ENCODE data around the gene CELF2. TPM values are rescaled to one million over a fixed set of nuclear protein-coding genes. Genes with fewer than 3 reads are reported as not detected.
"Not testable (repeated sequence)": the region's sequence is repeated elsewhere in the genome, so short reads cannot be mapped to it uniquely, and the experiment has no call there.

CELF2 gene
- total RNA-seq, 1 experiment from 2014 or later = 0.76 TPM

- DNase-seq (ENCODE audit: low read depth) = no peak
Measured at GRCh38 chr10:11170993-11171851, 153.6 kb downstream of the CELF2 start.

GRCh38 chr10:11173042-11173441, 155.4 kb downstream of the CELF2 start:
- no peak for DNase-seq (ENCODE audit: low read depth)

DNA sequence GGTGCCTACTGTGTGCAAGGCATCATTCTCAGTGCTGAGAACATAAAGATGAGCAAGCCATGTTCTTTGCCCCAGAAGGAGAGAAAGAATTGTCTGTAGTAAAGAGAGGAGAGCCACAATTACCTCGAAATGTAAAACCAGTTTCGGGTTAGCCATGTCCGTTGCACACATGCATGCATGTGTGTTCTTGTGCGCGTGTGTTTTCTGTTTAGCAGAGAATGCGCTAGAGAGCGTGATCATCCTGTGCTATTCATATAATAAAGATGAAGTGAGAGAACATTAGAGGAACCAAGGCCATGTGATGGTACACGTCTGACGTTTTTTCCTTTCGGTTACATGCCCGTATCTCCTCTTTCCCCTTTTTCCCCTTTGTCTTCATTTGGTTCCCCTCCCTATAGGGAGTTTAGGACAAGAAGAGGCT, 158.2 kb downstream of the CELF2 start:
- DNase-seq (ENCODE audit: low read depth) = no peak

DNA sequence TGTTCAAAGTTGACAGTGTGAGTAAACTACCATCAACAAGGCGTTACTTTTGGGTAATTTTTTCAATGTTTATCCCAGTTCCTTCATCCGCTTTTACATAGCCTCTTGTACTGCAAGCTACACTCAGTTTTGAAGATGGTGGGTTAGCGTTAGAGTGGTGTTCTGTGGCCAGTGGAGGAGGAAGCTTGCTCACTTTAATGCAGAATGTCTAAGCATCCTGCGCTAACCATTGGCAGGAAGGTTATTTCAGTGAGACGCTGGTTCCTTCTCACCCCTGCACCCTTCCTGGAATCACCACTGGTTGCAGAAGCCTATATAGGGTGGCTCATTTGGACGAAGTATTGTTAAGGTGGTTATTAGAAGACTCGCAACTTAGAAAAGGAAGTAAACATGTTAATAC, 159.1 kb downstream of the CELF2 start:
- DNase-seq (ENCODE audit: low read depth) = no peak

DNA sequence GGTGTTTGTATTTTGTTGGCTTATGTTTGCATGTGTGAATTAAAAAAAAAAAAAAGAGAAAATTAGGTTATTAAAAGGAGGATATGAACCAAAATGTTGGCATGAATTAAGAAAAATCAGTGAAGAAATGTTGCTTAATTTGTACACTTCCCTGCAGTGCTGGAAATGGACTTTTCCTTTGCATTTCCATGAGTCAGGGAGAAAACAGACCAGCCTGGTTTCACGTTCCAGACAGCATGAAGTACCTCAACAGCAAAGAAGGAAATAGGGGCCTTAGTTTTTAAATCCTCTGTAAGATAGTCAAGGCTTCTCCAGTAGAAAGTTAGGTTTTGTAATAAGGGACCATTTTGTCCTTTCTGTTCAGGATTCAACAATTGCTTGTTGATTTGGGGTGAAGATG, 159.7 kb downstream of the CELF2 start:
- DNase-seq (ENCODE audit: low read depth) = no peak

DNA sequence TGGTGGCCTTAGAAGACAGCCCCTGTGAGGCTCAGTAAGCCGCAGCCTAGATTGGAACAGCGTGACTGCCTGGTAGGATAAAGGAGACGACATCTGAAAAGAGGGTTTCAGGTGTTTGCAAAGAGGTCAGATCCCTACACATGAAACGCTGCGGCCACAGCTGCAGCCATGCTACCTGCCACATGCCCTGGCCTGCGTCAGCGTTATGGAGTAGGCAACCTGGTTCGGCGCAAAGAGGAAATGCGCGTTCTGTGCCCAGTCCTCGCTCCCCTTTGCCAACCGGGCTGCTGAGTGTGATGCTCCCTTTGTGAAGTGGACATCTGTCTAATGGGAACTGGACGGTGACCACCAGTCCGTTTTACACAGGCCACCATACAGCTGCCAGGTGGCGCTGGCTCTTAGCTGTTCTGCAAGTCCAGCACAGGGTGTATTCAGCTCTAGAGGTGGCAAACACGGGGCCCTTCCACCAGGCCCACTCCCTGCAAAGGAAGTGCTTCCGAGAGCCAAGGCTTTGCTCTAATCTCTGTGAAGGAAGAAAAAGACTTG, 160.3 kb downstream of the CELF2 start:
- no peak for DNase-seq (ENCODE audit: low read depth)

- DNase-seq (ENCODE audit: low read depth) = peak; percentile 6
Measured at GRCh38 chr10:11178606-11179515, 161.2 kb downstream of the CELF2 start.

GRCh38 chr10:11179516-11180105, 161.9 kb downstream of the CELF2 start:
- DNase-seq (ENCODE audit: low read depth) = no peak

- no peak for DNase-seq (ENCODE audit: low read depth)
Measured at GRCh38 chr10:11180228-11180627, 162.6 kb downstream of the CELF2 start.

DNA sequence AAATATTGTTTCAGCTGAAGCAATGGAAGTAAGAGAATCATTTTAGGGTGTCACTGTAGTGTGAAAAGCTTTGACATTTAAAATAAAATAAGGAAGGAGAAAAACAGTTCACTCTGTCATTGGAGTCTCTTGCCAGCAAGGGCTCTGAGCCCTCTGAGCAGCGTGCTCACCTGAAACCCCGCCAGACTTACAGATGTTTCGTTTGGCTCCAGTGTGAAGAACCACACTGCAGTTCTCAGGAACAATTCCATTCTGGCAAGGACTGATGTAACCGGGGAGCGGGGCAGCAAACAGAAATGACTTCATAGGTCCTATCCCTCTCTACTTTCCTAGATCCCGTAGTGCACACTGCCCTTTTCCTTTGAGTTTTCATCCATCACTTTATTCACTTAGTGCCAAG, 164.3 kb downstream of the CELF2 start:
- DNase-seq (ENCODE audit: low read depth) = no peak

- DNase-seq (ENCODE audit: low read depth) = no peak
Measured at GRCh38 chr10:11183015-11183414, 165.3 kb downstream of the CELF2 start.

DNA sequence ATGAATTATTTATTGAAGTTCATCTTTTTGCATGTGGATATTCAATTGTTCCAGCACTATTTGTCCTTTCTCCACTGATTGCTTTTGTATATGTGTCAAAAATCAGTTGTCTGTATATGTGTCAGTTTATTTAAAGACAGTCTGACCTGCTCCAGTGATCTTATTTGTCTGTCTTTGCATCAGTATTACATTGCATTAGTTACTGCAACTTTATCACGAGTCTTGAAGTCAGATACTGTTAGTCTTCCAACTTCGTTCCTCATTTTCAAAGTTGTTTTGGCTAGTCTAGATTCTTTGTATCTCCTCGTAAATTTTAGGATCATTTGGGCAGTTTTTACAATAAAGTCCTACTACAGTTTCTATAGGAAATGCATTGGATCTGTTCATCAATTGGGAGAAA, 166.4 kb downstream of the CELF2 start:
- DNase-seq (ENCODE audit: low read depth) = no peak

DNA sequence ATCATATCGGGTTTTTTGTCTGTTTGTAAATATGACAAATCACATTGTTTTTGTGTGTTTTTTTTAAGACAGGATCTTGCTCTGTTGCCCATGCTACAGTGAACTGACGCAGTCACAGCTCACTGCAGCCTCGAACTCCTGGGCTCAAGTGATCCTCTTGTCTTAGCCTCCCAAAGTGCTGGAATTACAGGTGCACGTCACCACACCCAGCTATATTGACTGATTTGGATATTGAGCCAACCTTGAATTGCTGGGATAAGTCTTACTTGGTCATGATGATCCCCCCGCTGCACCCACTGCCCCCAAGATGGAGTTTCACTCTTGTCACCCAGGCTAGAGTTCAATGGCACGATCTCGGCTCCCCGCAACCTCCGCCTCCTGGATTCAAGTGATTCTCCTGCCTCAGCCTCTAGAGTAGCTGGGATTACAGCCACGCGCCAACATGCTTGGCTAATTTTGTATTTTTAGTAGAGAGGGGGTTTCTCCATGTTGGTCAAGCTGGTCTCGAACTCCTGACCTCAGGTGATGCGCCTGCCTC, 167.5 kb downstream of the CELF2 start:
- DNase-seq (ENCODE audit: low read depth) = not testable (repeated sequence)

DNA sequence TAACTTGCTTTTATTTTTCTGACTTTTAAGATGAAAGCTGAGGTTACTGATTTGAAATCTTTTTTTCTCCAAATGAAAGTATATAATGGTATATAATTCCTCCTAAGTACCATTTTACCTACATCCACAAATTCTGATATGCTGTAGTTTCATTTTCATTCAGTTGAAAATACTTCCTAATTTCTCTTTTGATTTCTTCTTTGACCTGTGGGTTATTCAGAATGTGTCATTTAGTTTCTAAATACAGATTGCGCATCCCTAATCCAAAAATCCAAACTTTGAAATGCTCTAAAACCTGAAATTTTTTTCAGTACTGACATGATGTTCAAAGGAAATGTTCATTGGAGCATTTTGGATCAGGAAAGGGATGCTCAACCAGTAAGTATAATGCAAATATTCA, 168.7 kb downstream of the CELF2 start:
- no peak for DNase-seq (ENCODE audit: low read depth)

DNA sequence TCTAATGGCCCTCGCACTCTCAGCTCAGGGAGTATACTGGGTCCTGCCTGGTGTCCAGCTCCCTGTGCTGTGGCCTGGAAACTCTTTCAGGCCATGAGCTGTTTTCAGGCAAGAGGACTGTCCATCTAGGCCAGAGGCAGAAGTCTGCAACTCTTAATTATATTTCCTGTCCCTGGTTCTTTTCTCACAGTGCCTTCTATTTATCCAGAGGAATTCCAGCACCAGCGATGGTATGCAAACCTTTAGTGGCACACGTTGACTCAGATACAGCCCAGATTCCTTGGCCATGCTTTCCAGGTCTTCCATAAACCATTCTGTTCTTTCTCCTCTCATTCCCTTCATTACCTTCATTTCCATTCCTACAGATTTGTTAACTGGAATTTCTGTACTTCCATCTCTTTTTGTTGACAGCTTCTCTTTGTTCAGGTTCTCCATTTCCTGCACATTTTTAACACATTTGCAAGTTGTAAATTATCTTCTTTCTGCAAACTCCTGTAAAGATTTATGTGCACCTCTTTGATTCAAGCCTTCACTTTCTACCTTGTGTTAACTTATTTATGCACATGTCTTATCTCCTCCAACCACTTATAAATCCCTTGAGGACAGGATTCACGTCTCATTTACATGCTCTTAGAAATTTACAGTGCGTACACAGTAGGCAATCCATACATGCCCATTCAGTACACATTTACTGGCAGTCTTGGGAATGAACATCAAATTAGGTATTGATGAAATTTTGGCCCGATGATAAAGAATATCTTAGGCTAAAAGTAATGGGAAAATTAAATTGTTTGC, 172.1 kb downstream of the CELF2 start:
- no peak for DNase-seq (ENCODE audit: low read depth)

DNA sequence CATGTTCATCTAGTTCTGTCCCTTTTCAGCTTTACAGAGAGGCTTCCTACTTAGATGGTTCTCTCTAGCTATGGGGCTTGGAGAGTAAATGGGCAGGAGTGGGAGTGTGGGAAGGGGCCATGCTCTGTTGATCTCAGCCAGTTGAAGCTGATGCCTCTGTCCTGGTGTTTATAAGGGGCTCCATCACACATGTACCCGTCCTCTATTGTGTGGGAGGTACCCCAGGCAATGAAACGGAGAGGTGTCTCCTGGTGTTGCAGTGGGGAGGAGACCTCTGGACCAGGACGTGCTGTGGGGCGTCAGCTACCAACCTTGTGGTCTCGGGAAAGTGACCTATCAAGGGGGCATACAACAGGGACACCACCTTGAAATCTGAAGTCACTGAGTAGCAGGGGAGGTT, 173.5 kb downstream of the CELF2 start:
- no peak for DNase-seq (ENCODE audit: low read depth)

DNA sequence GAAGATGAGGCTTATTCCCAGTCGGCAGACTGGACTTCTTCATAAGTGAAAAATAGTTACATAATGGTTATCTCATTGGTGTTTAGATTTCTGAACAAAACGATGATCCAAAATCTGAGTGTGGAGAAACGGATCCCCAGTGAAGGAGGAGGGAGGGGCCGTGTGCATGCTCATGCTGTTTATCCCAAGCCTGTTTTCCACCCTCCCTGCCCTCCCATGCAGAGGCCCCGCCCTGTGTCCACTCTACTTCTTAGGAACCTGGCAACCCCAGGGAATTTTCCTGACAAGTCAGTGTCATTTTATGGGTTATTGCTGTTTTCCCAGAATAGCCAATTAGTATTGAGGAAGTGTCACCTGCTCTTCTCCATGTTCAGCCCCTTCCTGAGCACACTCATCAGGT, 174.0 kb downstream of the CELF2 start:
- DNase-seq (ENCODE audit: low read depth) = no peak

GRCh38 chr10:11192304-11193000, 174.8 kb downstream of the CELF2 start:
- DNase-seq (ENCODE audit: low read depth) = no peak

DNA sequence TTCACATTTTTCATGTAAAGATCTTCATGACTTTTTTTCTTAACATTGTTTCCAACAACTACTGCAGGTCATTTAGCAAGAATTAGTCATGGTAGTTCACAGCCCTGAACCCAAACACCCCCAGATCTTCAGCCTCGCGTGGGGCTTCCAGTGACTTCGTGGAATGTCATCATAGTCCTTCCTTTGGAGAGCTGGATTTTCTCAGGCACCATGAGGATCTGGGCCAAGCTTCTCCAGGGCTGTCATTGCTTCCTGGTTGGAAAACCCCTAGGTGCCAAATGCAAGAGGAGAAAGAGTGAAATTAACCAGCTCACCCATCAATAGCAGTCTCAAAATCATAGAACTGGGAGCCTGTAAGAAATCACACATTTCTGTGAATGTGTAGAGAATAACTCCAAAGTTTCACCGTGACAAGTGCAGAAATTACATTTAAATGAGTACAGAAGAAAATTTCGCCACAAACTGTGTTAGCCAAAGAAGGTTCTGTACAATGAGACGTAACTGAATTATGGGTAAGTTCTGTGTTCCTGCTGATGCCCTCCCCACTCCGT, 175.4 kb downstream of the CELF2 start:
- no peak for DNase-seq (ENCODE audit: low read depth)
